Suprapubic skin (tissue), 3 donors: ENCODE measurements around the gene UGT1A10.

Experiments used
- EP300 ChIP-seq: sonication (generic); formaldehyde crosslinking; IDR thresholded peaks from one replicate; pipeline ENCODE4 v1.6.1; 2017; ENCODE audit warnings: antibody characterized with exemption
- POLR2A ChIP-seq, 2 donors: fragments of 450-650 bp; IDR thresholded peaks; one replicate each; pipeline ENCODE4 v1.6.1; 2017; ENCODE audit warnings: antibody characterized with exemption in 2 of 2, mild to moderate bottlenecking in 2 of 2, moderate library complexity in 2 of 2
- TF ChIP-seq, protein P1 (sequence below), 2 donors: fragments of 200-600 bp in 1 of 2; fragments of 450-650 bp in 1 of 2; sonication (generic) in 1 of 2; IDR thresholded peaks; one replicate each; pipeline ENCODE4 v1.5.1; 2016 to 2019; ENCODE audit warnings: antibody characterized with exemption in 2 of 2, mild to moderate bottlenecking in 1 of 2, moderate library complexity in 1 of 2

DNA sequence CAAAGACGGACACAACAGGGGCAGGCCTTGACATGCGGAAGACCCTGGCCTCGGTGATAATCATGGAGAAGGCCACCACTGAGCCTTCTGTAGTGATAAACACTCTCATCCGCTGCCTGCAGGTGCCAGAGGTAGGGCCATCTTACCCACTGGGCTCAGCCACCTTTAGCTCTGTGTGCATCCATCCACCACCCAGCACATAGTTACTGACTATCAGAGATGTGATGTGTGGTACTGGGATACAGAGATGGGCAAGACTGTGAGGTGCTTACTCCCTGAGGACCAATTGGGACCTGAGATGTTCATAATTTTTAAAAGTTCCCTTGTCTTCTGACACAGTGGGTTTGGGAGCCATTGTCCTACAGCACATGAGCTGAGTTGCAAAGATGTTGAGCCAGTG, 143.5 kb downstream of the UGT1A10 start:
- TF ChIP-seq EP300 (no peak), POLR2A (IDR thresholded peaks at IDR 0.05) (no peak)
- TF ChIP-seq, protein P1, sequence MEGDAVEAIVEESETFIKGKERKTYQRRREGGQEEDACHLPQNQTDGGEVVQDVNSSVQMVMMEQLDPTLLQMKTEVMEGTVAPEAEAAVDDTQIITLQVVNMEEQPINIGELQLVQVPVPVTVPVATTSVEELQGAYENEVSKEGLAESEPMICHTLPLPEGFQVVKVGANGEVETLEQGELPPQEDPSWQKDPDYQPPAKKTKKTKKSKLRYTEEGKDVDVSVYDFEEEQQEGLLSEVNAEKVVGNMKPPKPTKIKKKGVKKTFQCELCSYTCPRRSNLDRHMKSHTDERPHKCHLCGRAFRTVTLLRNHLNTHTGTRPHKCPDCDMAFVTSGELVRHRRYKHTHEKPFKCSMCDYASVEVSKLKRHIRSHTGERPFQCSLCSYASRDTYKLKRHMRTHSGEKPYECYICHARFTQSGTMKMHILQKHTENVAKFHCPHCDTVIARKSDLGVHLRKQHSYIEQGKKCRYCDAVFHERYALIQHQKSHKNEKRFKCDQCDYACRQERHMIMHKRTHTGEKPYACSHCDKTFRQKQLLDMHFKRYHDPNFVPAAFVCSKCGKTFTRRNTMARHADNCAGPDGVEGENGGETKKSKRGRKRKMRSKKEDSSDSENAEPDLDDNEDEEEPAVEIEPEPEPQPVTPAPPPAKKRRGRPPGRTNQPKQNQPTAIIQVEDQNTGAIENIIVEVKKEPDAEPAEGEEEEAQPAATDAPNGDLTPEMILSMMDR (IDR thresholded peaks at IDR 0.05), result no peak
